ENCODE measurements around the gene SLC16A1. TPM values are rescaled to one million over a fixed set of nuclear protein-coding genes. Genes with fewer than 3 reads are reported as not detected.

SLC16A1 gene
- total and polyA plus RNA-seq, 2 of the 8 experiments (the other 6 are each of a cell fraction or from before 2014, with no cell fraction given): 435 to 545 TPM

DNA sequence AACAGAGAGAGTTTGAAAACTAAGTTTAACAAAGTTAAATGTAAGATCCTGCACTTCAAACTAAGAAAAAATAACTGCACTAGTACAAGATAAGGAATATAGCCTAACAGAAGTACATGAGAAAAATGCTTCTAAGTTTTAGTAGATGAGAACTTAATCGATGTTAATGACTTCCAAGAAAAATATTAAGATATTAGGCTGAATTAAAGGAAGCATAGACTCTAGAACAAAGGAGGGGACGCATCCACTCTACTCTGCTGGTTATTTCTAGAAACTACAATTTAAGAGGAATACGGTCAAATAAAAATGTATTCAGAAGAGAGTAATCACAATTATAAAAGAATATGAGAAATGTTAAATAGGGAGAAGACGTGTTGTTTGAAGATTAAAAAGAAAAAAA, 46.3 kb upstream of the SLC16A1 start:
- Histone ChIP-seq H2BK5ac (ENCODE audit: low read depth, low read length) (no peak overlapping the region), H2BK120ac (replicated peaks; ENCODE audit: low read depth, low read length) (no peak overlapping the region), H3K9me3 (ENCODE audit: insufficient read depth in 2 of 2, low read depth in 1 of 2, low read length in 1 of 2) (no peaks in the 10 kb centered on the region), H3K4ac (replicated peaks; ENCODE audit: insufficient read length, low read depth, low read length) (no peak overlapping the region), H3K4me1 (replicated peaks in 1 of 4; ENCODE audit: control insufficient read depth in 3 of 4, insufficient read depth in 4 of 4, low read length in 3 of 4) (no peaks in the 10 kb centered on the region), H2AK5ac (ENCODE audit: low read depth, low read length) (no peak overlapping the region), H2BK20ac (ENCODE audit: low read length) (no peak overlapping the region), H4K8ac (ENCODE audit: extremely low read depth, insufficient read depth, low read length) (no peak overlapping the region), H2BK15ac (ENCODE audit: low read length) (no peak overlapping the region), H4K5ac (ENCODE audit: insufficient read length, low read depth, low read length) (no peak overlapping the region), H3K23ac (ENCODE audit: insufficient read length) (no peak overlapping the region), H4K91ac (replicated peaks; ENCODE audit: insufficient read length, low read length) (no peak overlapping the region), H4K20me1 (replicated peaks in 1 of 2; ENCODE audit: control insufficient read depth in 1 of 2, insufficient read depth in 2 of 2, low read length in 2 of 2) (no peaks in the 10 kb centered on the region), H3K14ac (ENCODE audit: insufficient read length) (no peak overlapping the region), H3K18ac (ENCODE audit: extremely low read depth, low read length) (no peak overlapping the region), H3K23me2 (ENCODE audit: low read depth, low read length) (no peaks in the 10 kb centered on the region), H2BK12ac (ENCODE audit: low read depth, low read length) (no peak overlapping the region), H3K79me2 (ENCODE audit: control insufficient read depth in 1 of 2, insufficient read depth in 2 of 2, low read length in 2 of 2) (no peaks in the 10 kb centered on the region), H3K36me3 (ENCODE audit: control insufficient read depth in 2 of 4, insufficient read depth in 4 of 4, low read length in 3 of 4) (peaks cover 0 to 13% (median 1%) of the 10 kb centered on the region in 4 experiments; a peak in 3 of 8 replicates), H3K4me3 (ENCODE audit: extremely low read depth in 1 of 4, insufficient read depth in 2 of 4, low read depth in 3 of 4, low read length in 4 of 4) (no peak overlapping the region), H3K27me3 (replicated peaks in 1 of 4; ENCODE audit: control insufficient read depth in 3 of 4, extremely low read depth in 1 of 4, insufficient read depth in 3 of 4, low read length in 3 of 4) (no peaks in the 10 kb centered on the region), H2AFZ (ENCODE audit: low read length) (no peak overlapping the region), H3K79me1 (ENCODE audit: low read depth, low read length) (no peaks in the 10 kb centered on the region), H3K9ac (replicated peaks in 1 of 4; ENCODE audit: extremely low read depth in 1 of 4, low read depth in 3 of 4, low read length in 3 of 4) (no peak overlapping the region), H3K4me2 (ENCODE audit: insufficient read depth in 1 of 2, low read depth in 2 of 2, low read length in 2 of 2) (no peak overlapping the region), H3K27ac (ENCODE audit: low read depth, low read length) (no peak overlapping the region), H3K56ac (replicated peaks; ENCODE audit: insufficient read length, low read depth, low read length) (no peak overlapping the region)
- CTCF ChIA-PET (ENCODE audit: partially characterized antibody): interaction anchor here (0.6 kb wide), 1 partner anchor 71 kb away, joined by 3 read pairs; the partner anchor contains the start of gene LRIG2
- 90 to 100% methylated on average over 1 to 4 of the region's 4 CpGs for WGBS, 2 experiments (ENCODE audit: extremely low coverage in 1 of 2, insufficient coverage in 1 of 2, insufficient read length in 1 of 2, insufficient replicate concordance in 2 of 2, low coverage in 1 of 2, low lambda C conversion rate in 2 of 2, missing lambda C conversion rate in 1 of 2)
- POLR2A ChIA-PET (ENCODE audit: partially characterized antibody): no interaction called here
- DNase-seq (ENCODE audit: low read depth in 1 of 2, low spot score in 2 of 2): no peak
- TF ChIP-seq CBX5 (IDR thresholded peaks at IDR 0.05; ENCODE audit: low read depth, low read length): no peak
- no peak for TF ChIP-seq CHD1 (IDR thresholded peaks at IDR 0.05; ENCODE audit: low read depth, low read length)
- TF ChIP-seq POU5F1 (IDR thresholded peaks at IDR 0.05; ENCODE audit: low read depth, low read length): no peak
- TF ChIP-seq CREB1 (IDR thresholded peaks at IDR 0.05): no peak
- TF ChIP-seq CHD2 (IDR thresholded peaks at IDR 0.05; ENCODE audit: low read length): no peak
- TF ChIP-seq, protein P1, sequence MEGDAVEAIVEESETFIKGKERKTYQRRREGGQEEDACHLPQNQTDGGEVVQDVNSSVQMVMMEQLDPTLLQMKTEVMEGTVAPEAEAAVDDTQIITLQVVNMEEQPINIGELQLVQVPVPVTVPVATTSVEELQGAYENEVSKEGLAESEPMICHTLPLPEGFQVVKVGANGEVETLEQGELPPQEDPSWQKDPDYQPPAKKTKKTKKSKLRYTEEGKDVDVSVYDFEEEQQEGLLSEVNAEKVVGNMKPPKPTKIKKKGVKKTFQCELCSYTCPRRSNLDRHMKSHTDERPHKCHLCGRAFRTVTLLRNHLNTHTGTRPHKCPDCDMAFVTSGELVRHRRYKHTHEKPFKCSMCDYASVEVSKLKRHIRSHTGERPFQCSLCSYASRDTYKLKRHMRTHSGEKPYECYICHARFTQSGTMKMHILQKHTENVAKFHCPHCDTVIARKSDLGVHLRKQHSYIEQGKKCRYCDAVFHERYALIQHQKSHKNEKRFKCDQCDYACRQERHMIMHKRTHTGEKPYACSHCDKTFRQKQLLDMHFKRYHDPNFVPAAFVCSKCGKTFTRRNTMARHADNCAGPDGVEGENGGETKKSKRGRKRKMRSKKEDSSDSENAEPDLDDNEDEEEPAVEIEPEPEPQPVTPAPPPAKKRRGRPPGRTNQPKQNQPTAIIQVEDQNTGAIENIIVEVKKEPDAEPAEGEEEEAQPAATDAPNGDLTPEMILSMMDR (IDR thresholded peaks at IDR 0.05; ENCODE audit: control extremely low read depth in 1 of 3, insufficient read depth in 1 of 3, low read depth in 1 of 3, low read length in 3 of 3): no peak
- no peak for TF ChIP-seq FOSL1 (IDR thresholded peaks at IDR 0.05; ENCODE audit: insufficient read depth, low read depth, low read length)
- FAIRE-seq: no peak

Data from H1 (cell line).